SK-N-MC (cell line): Measurements from ENCODE around the gene GRM5.

ENCODE experiments used
- DNase-seq: peaks from one replicate; pipeline ENCODE4 v3.0.0-alpha.2; 2011; ENCODE audit warnings: low read depth, low spot score
- H3K27ac ChIP-seq: fragments of 200-600 bp; sonication (generic); 2 replicates; pipeline ENCODE4 v1.5.1; 2016; ENCODE audit warnings: mixed run types
- H3K36me3 ChIP-seq: fragments of 200-600 bp; sonication (generic); 2 replicates; pipeline ENCODE4 v1.6.1; 2017; ENCODE audit warnings: antibody characterized with exemption, low read length, mixed read lengths; ENCODE audit not compliant: insufficient read depth
- H3K4me3 ChIP-seq: fragments of 200-600 bp; sonication (generic); 2 replicates; pipeline ENCODE4 v1.5.1; 2016
- H3K9ac ChIP-seq: fragments of 200-600 bp; sonication (generic); 2 replicates; pipeline ENCODE4 v1.8.0; 2017; ENCODE audit warnings: mixed run types, mixed read lengths; ENCODE audit not compliant: insufficient read length
- H3K9me3 ChIP-seq: fragments of 200-600 bp; sonication (generic); 2 replicates; pipeline ENCODE4 v1.6.1; 2017; ENCODE audit warnings: low read depth, mild to moderate bottlenecking, antibody characterized with exemption, low read length, moderate library complexity, mixed read lengths
- EZH2 ChIP-seq: fragments of 200-600 bp; sonication (generic); IDR thresholded peaks from one replicate; pipeline ENCODE4 v1.6.1; 2017; ENCODE audit warnings: antibody characterized with exemption
- FOXP2 ChIP-seq: optimal IDR thresholded peaks from 2 replicates; pipeline ENCODE3; 2011; ENCODE audit warnings: mild to moderate bottlenecking, moderate library complexity; ENCODE audit not compliant: insufficient read depth; ENCODE audit errors: extremely low read length, control extremely low read depth
- POLR2AphosphoS5 ChIP-seq: IDR thresholded peaks from 2 replicates; pipeline ENCODE4 v1.6.1; 2012; ENCODE audit warnings: mild to moderate bottlenecking, low read depth, low read length, borderline replicate concordance

Gene GRM5

GRCh38 chr11:88522624-88523385, 543.0 kb downstream of the GRM5 start:
- DNase-seq, result no peak
- H3K4me3 ChIP-seq, result no peak overlapping the region
- TF ChIP-seq POLR2AphosphoS5, result no peak
- no peak overlapping the region for H3K27ac ChIP-seq
- H3K36me3 ChIP-seq, result no peaks in the 10 kb centered on the region
- no peaks in the 10 kb centered on the region for H3K9me3 ChIP-seq
- H3K9ac ChIP-seq, result no peak overlapping the region

- Histone ChIP-seq H3K27ac (no peak overlapping the region), H3K4me3 (no peak overlapping the region), H3K36me3 (no peaks in the 10 kb centered on the region), H3K9me3 (no peaks in the 10 kb centered on the region), H3K9ac (no peak overlapping the region)
- DNase-seq, result no peak
- TF ChIP-seq POLR2AphosphoS5 (no peak), FOXP2 (no peak), EZH2 (no peak)
These were observed 544.0 kb downstream of the GRM5 start for GRCh38 chr11:88521799-88522201.

GRCh38 chr11:88521399-88521798, 544.4 kb downstream of the GRM5 start:
- no peaks in the 10 kb centered on the region for H3K36me3 ChIP-seq
- no peak overlapping the region for H3K4me3 ChIP-seq
- no peak overlapping the region for H3K27ac ChIP-seq
- H3K9me3 ChIP-seq, result no peaks in the 10 kb centered on the region
- TF ChIP-seq FOXP2 (no peak), EZH2 (no peak), POLR2AphosphoS5 (no peak)
- DNase-seq, result no peak
- H3K9ac ChIP-seq, result no peak overlapping the region

- TF ChIP-seq EZH2 (no peak), FOXP2 (no peak), POLR2AphosphoS5 (no peak)
- no peaks in the 10 kb centered on the region for H3K36me3 ChIP-seq
- H3K9ac ChIP-seq, result no peak overlapping the region
- H3K27ac ChIP-seq, result no peak overlapping the region
- no peaks in the 10 kb centered on the region for H3K9me3 ChIP-seq
- DNase-seq, result no peak
- H3K4me3 ChIP-seq, result no peak overlapping the region
These were observed 545.4 kb downstream of the GRM5 start for GRCh38 chr11:88520391-88520790.

GRCh38 chr11:88515002-88515401, 550.8 kb downstream of the GRM5 start:
- H3K4me3 ChIP-seq, result no peak overlapping the region
- TF ChIP-seq POLR2AphosphoS5, result no peak
- no peak for TF ChIP-seq EZH2
- TF ChIP-seq FOXP2, result no peak
- no peaks in the 10 kb centered on the region for H3K36me3 ChIP-seq
- H3K9me3 ChIP-seq, result no peaks in the 10 kb centered on the region
- H3K27ac ChIP-seq, result no peak overlapping the region
- DNase-seq, result no peak
- H3K9ac ChIP-seq, result no peak overlapping the region

GRCh38 chr11:88511006-88511405, 554.8 kb downstream of the GRM5 start:
- no peak for DNase-seq
- no peak overlapping the region for H3K9ac ChIP-seq
- no peak overlapping the region for H3K27ac ChIP-seq
- no peak overlapping the region for H3K4me3 ChIP-seq
- no peaks in the 10 kb centered on the region for H3K9me3 ChIP-seq
- TF ChIP-seq POLR2AphosphoS5, result no peak
- H3K36me3 ChIP-seq, result no peaks in the 10 kb centered on the region

GRCh38 chr11:88508759-88509581, 556.8 kb downstream of the GRM5 start:
- Histone ChIP-seq H3K4me3 (no peak overlapping the region), H3K36me3 (no peaks in the 10 kb centered on the region), H3K9me3 (no peaks in the 10 kb centered on the region), H3K27ac (no peak overlapping the region), H3K9ac (no peak overlapping the region)
- TF ChIP-seq EZH2 (no peak), POLR2AphosphoS5 (no peak), FOXP2 (no peak)
- DNase-seq, result no peak

- no peaks in the 10 kb centered on the region for H3K9me3 ChIP-seq
- TF ChIP-seq EZH2, result no peak
- no peak for TF ChIP-seq FOXP2
- TF ChIP-seq POLR2AphosphoS5, result no peak
- no peaks in the 10 kb centered on the region for H3K36me3 ChIP-seq
- no peak overlapping the region for H3K9ac ChIP-seq
- no peak overlapping the region for H3K4me3 ChIP-seq
- H3K27ac ChIP-seq, result no peak overlapping the region
- DNase-seq, result no peak
These were observed 557.4 kb downstream of the GRM5 start for GRCh38 chr11:88508418-88508758.
